ENCODE measurements around the gene SLIT3.
A peak's percentile ranks its signal among the peaks of the same experiment; 100 is the strongest.

The SLIT3 gene

DNA sequence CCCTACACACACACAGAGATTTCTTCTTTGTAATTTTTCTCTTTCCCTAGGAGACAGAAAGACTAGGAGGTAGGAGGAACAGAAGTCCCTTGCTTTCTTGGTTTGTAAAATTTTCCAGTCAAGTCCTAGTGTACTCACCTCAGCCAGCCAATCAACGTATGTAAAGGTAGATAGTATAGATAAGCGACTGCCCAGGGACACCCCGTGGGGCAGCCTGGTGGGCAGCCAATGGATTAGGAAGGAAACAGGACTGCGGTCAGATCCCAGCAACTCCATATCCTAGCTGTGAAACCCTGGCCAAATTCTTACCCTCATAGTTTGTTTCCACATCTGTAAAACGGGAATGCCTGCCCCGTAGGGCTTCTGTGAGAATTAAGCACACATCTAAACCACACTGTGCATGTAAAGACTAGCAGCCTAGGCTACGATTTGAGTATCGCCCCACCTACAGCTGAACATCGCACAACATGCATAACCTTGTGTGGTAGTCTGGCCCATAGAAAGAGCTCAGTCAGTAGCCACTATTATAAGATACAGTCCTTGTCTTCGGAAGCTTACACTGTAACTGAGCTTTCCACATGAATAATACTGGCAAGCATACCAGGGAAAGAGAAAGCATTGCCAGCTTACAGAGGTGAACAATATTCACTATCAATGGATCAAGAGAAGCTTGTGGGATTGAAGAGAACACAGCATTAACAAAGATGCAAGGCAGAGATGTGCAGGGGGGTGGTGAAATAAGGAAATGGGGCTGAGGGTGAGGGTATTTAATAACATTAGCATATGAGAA, 368.3 kb downstream of the SLIT3 start:
- no peak for ATAC-seq
- TF ChIP-seq ISL1 (CRISPR knock-in tag; IDR thresholded peaks at IDR 0.05): no peak
- no peak for TF ChIP-seq POU6F1 (CRISPR knock-in tag; IDR thresholded peaks at IDR 0.05; ENCODE audit: borderline replicate concordance, low read depth)
- no peak for TF ChIP-seq ZC3H10 (CRISPR knock-in tag; IDR thresholded peaks at IDR 0.05)
- TF ChIP-seq TCF4 (CRISPR knock-in tag; IDR thresholded peaks at IDR 0.05; ENCODE audit: borderline replicate concordance): no peak
- no peak for TF ChIP-seq OSR1 (CRISPR knock-in tag; IDR thresholded peaks at IDR 0.05)
- TF ChIP-seq TOX (CRISPR knock-in tag; IDR thresholded peaks at IDR 0.05; ENCODE audit: borderline replicate concordance): no peak
- TF ChIP-seq BACH2 (CRISPR knock-in tag; IDR thresholded peaks at IDR 0.05; ENCODE audit: borderline replicate concordance): no peak
- TF ChIP-seq ZNF8 (CRISPR knock-in tag; IDR thresholded peaks at IDR 0.05): no peak
- TF ChIP-seq RARB (CRISPR knock-in tag; IDR thresholded peaks at IDR 0.05): no peak
- TF ChIP-seq PPARA (CRISPR knock-in tag; IDR thresholded peaks at IDR 0.05; ENCODE audit: borderline replicate concordance): no peak
- no peak for TF ChIP-seq ZFP3 (CRISPR knock-in tag; IDR thresholded peaks at IDR 0.05)
- TF ChIP-seq ARNTL (CRISPR knock-in tag; IDR thresholded peaks at IDR 0.05; ENCODE audit: borderline replicate concordance, low read depth): no peak
- no peak for TF ChIP-seq CREB5 (CRISPR knock-in tag; IDR thresholded peaks at IDR 0.05; ENCODE audit: low read depth)
- TF ChIP-seq, protein P1, sequence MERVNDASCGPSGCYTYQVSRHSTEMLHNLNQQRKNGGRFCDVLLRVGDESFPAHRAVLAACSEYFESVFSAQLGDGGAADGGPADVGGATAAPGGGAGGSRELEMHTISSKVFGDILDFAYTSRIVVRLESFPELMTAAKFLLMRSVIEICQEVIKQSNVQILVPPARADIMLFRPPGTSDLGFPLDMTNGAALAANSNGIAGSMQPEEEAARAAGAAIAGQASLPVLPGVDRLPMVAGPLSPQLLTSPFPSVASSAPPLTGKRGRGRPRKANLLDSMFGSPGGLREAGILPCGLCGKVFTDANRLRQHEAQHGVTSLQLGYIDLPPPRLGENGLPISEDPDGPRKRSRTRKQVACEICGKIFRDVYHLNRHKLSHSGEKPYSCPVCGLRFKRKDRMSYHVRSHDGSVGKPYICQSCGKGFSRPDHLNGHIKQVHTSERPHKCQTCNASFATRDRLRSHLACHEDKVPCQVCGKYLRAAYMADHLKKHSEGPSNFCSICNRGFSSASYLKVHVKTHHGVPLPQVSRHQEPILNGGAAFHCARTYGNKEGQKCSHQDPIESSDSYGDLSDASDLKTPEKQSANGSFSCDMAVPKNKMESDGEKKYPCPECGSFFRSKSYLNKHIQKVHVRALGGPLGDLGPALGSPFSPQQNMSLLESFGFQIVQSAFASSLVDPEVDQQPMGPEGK (CRISPR knock-in tag; IDR thresholded peaks at IDR 0.05; ENCODE audit: borderline replicate concordance): no peak
- no peak for TF ChIP-seq SNAI2 (CRISPR knock-in tag; IDR thresholded peaks at IDR 0.05)

DNA sequence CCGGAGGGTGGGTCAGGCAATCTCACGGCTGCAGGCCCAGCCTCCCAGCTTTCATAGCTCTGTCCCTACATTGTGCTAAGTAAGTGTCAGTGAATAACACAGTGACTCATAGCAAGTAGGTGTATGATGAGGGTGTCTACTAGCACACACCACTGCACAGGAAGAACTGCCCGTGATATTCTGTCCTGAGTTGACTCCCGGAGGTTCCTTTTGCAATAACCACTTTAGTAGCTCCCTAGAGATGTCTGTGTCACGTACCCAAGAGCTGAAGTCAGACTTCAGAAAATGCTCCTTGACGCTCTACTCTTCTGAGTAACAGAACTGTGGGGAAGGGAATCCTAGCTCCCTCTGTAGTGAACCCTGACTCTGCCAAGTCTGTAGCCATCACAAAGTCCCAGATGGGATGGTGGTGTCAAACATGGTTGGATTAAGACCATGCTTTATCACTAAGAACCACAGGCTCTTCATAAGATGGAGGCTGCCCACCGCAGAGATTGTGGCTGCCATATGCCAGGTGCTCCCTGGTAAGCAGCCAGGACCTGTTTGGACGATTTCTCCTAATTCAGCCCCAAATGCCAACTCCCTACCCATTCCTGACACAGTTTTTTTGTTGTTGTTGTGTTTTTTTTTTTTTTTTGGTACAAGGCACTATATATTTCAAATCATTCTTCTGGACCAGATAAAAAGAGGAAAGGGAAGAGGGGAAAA, 369.1 kb downstream of the SLIT3 start:
- no peak for TF ChIP-seq ZNF565 (CRISPR knock-in tag; conservative IDR thresholded peaks at IDR 0.05; ENCODE audit: low read depth)
- TF ChIP-seq ISL1 (CRISPR knock-in tag; IDR thresholded peaks at IDR 0.05): no peak
- TF ChIP-seq OSR1 (CRISPR knock-in tag; IDR thresholded peaks at IDR 0.05): no peak
- no peak for TF ChIP-seq POU6F1 (CRISPR knock-in tag; IDR thresholded peaks at IDR 0.05; ENCODE audit: borderline replicate concordance, low read depth)
- TF ChIP-seq ZFP3 (CRISPR knock-in tag; IDR thresholded peaks at IDR 0.05): no peak
- TF ChIP-seq CSRNP3 (CRISPR knock-in tag; IDR thresholded peaks at IDR 0.05): no peak
- no peak for TF ChIP-seq ZNF70 (CRISPR knock-in tag; IDR thresholded peaks at IDR 0.05)
- TF ChIP-seq, protein P2, sequence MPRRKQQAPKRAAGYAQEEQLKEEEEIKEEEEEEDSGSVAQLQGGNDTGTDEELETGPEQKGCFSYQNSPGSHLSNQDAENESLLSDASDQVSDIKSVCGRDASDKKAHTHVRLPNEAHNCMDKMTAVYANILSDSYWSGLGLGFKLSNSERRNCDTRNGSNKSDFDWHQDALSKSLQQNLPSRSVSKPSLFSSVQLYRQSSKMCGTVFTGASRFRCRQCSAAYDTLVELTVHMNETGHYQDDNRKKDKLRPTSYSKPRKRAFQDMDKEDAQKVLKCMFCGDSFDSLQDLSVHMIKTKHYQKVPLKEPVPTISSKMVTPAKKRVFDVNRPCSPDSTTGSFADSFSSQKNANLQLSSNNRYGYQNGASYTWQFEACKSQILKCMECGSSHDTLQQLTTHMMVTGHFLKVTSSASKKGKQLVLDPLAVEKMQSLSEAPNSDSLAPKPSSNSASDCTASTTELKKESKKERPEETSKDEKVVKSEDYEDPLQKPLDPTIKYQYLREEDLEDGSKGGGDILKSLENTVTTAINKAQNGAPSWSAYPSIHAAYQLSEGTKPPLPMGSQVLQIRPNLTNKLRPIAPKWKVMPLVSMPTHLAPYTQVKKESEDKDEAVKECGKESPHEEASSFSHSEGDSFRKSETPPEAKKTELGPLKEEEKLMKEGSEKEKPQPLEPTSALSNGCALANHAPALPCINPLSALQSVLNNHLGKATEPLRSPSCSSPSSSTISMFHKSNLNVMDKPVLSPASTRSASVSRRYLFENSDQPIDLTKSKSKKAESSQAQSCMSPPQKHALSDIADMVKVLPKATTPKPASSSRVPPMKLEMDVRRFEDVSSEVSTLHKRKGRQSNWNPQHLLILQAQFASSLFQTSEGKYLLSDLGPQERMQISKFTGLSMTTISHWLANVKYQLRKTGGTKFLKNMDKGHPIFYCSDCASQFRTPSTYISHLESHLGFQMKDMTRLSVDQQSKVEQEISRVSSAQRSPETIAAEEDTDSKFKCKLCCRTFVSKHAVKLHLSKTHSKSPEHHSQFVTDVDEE (CRISPR knock-in tag; IDR thresholded peaks at IDR 0.05): no peak
- TF ChIP-seq, protein P1 (CRISPR knock-in tag; IDR thresholded peaks at IDR 0.05; ENCODE audit: borderline replicate concordance): no peak
- TF ChIP-seq ZFP30 (CRISPR knock-in tag; IDR thresholded peaks at IDR 0.05): no peak
- no peak for TF ChIP-seq ZC3H10 (CRISPR knock-in tag; IDR thresholded peaks at IDR 0.05)
- no peak for TF ChIP-seq TOX (CRISPR knock-in tag; IDR thresholded peaks at IDR 0.05; ENCODE audit: borderline replicate concordance)
- no peak for TF ChIP-seq PPARA (CRISPR knock-in tag; IDR thresholded peaks at IDR 0.05; ENCODE audit: borderline replicate concordance)
- no peak for TF ChIP-seq BACH2 (CRISPR knock-in tag; IDR thresholded peaks at IDR 0.05; ENCODE audit: borderline replicate concordance)
- TF ChIP-seq CSDC2 (CRISPR knock-in tag; IDR thresholded peaks at IDR 0.05): no peak
- no peak for TF ChIP-seq ZNF8 (CRISPR knock-in tag; IDR thresholded peaks at IDR 0.05)
- TF ChIP-seq SNAI2 (CRISPR knock-in tag; IDR thresholded peaks at IDR 0.05): no peak
- TF ChIP-seq ESRRG (CRISPR knock-in tag; IDR thresholded peaks at IDR 0.05): no peak
- TF ChIP-seq ARNTL (CRISPR knock-in tag; IDR thresholded peaks at IDR 0.05; ENCODE audit: borderline replicate concordance, low read depth): no peak
- peak; percentile 35 for ATAC-seq

Data from SK-N-SH treated with all-trans-retinoic acid at 6 μM for 48 hours (cell line).